Measurements from ENCODE around the gene NR3C2. TPM values are rescaled to one million over a fixed set of nuclear protein-coding genes. Genes with fewer than 3 reads are reported as not detected.

Gene NR3C2
- total and polyA plus RNA-seq, 4 donors: 2.0 to 11.5 (median 3.2) TPM

DNA sequence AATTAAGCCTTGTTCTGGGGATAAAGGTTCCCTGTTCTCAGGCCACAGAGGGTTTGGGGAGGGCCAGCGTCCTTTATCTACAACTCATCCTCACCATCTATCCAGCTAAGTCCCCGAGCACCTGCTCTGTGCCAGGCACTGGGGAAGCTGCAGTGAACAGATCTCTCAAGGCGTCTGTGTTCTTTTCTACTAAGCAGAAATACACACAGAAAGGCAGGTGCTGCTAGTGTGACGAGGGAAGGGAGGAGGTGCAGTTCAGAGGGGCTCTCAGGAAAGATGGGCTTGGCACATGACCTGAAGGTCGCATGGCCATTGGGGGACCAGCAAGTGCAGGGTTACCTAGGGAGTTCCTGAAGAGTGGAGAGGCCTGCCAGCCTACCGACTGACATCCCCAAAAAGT lies 352.2 kb downstream of the NR3C2 start:
- TF ChIP-seq SP1 (IDR thresholded peaks at IDR 0.05) (no peak), HNF4G (IDR thresholded peaks at IDR 0.05) (no peak), FOXA1 (IDR thresholded peaks at IDR 0.05) (no peak), GABPA (IDR thresholded peaks at IDR 0.05 in 1 of 2, conservative IDR thresholded peaks at IDR 0.05 in 1 of 2) (no peak), TAF1 (conservative IDR thresholded peaks at IDR 0.05) (no peak), JUND (IDR thresholded peaks at IDR 0.05) (no peak), RAD21 (IDR thresholded peaks at IDR 0.05) (no peak), ZBTB33 (IDR thresholded peaks at IDR 0.05) (no peak), YY1 (IDR thresholded peaks at IDR 0.05) (no peak), NR2F2 (IDR thresholded peaks at IDR 0.05) (no peak), FOXA2 (IDR thresholded peaks at IDR 0.05) (no peak), EGR1 (IDR thresholded peaks at IDR 0.05; ENCODE audit: low read depth in 2 of 2) (no peak), HNF4A (conservative IDR thresholded peaks at IDR 0.05) (no peak), RXRA (IDR thresholded peaks at IDR 0.05) (no peak)
- TF ChIP-seq, protein P1, sequence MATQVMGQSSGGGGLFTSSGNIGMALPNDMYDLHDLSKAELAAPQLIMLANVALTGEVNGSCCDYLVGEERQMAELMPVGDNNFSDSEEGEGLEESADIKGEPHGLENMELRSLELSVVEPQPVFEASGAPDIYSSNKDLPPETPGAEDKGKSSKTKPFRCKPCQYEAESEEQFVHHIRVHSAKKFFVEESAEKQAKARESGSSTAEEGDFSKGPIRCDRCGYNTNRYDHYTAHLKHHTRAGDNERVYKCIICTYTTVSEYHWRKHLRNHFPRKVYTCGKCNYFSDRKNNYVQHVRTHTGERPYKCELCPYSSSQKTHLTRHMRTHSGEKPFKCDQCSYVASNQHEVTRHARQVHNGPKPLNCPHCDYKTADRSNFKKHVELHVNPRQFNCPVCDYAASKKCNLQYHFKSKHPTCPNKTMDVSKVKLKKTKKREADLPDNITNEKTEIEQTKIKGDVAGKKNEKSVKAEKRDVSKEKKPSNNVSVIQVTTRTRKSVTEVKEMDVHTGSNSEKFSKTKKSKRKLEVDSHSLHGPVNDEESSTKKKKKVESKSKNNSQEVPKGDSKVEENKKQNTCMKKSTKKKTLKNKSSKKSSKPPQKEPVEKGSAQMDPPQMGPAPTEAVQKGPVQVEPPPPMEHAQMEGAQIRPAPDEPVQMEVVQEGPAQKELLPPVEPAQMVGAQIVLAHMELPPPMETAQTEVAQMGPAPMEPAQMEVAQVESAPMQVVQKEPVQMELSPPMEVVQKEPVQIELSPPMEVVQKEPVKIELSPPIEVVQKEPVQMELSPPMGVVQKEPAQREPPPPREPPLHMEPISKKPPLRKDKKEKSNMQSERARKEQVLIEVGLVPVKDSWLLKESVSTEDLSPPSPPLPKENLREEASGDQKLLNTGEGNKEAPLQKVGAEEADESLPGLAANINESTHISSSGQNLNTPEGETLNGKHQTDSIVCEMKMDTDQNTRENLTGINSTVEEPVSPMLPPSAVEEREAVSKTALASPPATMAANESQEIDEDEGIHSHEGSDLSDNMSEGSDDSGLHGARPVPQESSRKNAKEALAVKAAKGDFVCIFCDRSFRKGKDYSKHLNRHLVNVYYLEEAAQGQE (IDR thresholded peaks at IDR 0.05): no peak
- TF ChIP-seq, protein P2, sequence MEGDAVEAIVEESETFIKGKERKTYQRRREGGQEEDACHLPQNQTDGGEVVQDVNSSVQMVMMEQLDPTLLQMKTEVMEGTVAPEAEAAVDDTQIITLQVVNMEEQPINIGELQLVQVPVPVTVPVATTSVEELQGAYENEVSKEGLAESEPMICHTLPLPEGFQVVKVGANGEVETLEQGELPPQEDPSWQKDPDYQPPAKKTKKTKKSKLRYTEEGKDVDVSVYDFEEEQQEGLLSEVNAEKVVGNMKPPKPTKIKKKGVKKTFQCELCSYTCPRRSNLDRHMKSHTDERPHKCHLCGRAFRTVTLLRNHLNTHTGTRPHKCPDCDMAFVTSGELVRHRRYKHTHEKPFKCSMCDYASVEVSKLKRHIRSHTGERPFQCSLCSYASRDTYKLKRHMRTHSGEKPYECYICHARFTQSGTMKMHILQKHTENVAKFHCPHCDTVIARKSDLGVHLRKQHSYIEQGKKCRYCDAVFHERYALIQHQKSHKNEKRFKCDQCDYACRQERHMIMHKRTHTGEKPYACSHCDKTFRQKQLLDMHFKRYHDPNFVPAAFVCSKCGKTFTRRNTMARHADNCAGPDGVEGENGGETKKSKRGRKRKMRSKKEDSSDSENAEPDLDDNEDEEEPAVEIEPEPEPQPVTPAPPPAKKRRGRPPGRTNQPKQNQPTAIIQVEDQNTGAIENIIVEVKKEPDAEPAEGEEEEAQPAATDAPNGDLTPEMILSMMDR (IDR thresholded peaks at IDR 0.05; ENCODE audit: low read depth, low read length, missing input control): no peak
- TF ChIP-seq, protein P3, sequence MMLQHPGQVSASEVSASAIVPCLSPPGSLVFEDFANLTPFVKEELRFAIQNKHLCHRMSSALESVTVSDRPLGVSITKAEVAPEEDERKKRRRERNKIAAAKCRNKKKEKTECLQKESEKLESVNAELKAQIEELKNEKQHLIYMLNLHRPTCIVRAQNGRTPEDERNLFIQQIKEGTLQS (IDR thresholded peaks at IDR 0.05): no peak
- TF ChIP-seq, protein P4, sequence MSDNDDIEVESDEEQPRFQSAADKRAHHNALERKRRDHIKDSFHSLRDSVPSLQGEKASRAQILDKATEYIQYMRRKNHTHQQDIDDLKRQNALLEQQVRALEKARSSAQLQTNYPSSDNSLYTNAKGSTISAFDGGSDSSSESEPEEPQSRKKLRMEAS (IDR thresholded peaks at IDR 0.05): no peak
- no peaks in the 10 kb centered on the region for H3K27me3 ChIP-seq (ENCODE audit: control insufficient read depth in 4 of 4, insufficient read depth in 4 of 4, low read length in 3 of 4)
- H3K36me3 ChIP-seq (ENCODE audit: control insufficient read depth in 4 of 4, insufficient read depth in 3 of 4, low read depth in 1 of 4, low read length in 3 of 4): peaks cover 0 to 2% (median under 1%) of the 10 kb centered on the region in 4 donors
- H3K27ac ChIP-seq (ENCODE audit: low read depth in 1 of 2, low read length in 2 of 2): no peak overlapping the region
- no peaks in the 10 kb centered on the region for H3K9me3 ChIP-seq (ENCODE audit: control insufficient read depth in 4 of 4, low read length in 3 of 4)
- no peaks in the 10 kb centered on the region for H3K4me1 ChIP-seq (ENCODE audit: control insufficient read depth in 4 of 4, insufficient read depth in 4 of 4, low read length in 3 of 4)
- H3K9ac ChIP-seq (ENCODE audit: low read depth in 1 of 2, low read length in 2 of 2): no peak overlapping the region
- WGBS: 94% methylated on average over 6 of the region's 6 CpGs
- DNase-seq (ENCODE audit: low spot score): no peak
- H3K4me3 ChIP-seq (ENCODE audit: low read depth in 1 of 3, low read length in 3 of 3): no peak overlapping the region
